Subcutaneous abdominal adipose tissue (tissue), 5 donors: ENCODE data around the gene LRRC10.
"Not testable (repeated sequence)": the region's sequence is repeated elsewhere in the genome, so short reads cannot be mapped to it uniquely, and the experiment has no call there.

ENCODE experiments used
- H3K27ac ChIP-seq: one replicate; pipeline ENCODE4 v1.7.0; 2013; ENCODE audit warnings: low read depth, mild to moderate bottlenecking, inconsistent platforms, low read length, moderate library complexity
- H3K27me3 ChIP-seq, 5 donors: one replicate each; pipeline ENCODE4 v1.7.0; 2013; ENCODE audit warnings: low read length in 5 of 5, inconsistent platforms in 1 of 5; ENCODE audit not compliant: control insufficient read depth in 5 of 5, insufficient read depth in 4 of 5
- H3K36me3 ChIP-seq, 5 donors: one replicate each; pipeline ENCODE4 v1.7.0; 2013; ENCODE audit warnings: low read length in 5 of 5; ENCODE audit not compliant: control insufficient read depth in 5 of 5, insufficient read depth in 5 of 5
- H3K4me1 ChIP-seq, 5 donors: one replicate each; pipeline ENCODE4 v1.7.0; 2013; ENCODE audit warnings: low read length in 5 of 5, mild to moderate bottlenecking in 3 of 5, moderate library complexity in 1 of 5; ENCODE audit not compliant: control insufficient read depth in 5 of 5, insufficient read depth in 5 of 5
- H3K4me3 ChIP-seq, 5 donors: one replicate each; pipeline ENCODE4 v1.7.0; 2013; ENCODE audit warnings: low read length in 5 of 5, low read depth in 1 of 5
- H3K9ac ChIP-seq, 5 donors: one replicate each; pipeline ENCODE4 v1.7.0; 2013; ENCODE audit warnings: low read length in 5 of 5, mild to moderate bottlenecking in 4 of 5, moderate library complexity in 3 of 5
- H3K9me3 ChIP-seq, 5 donors: one replicate each; pipeline ENCODE4 v1.7.0; 2013; ENCODE audit warnings: low read length in 5 of 5; ENCODE audit not compliant: control insufficient read depth in 5 of 5
- donor health status: healthy.
- donor health status: healthy.
- donor health status: healthy.
- donor health status: healthy.
- donor health status: healthy.

Gene LRRC10

DNA sequence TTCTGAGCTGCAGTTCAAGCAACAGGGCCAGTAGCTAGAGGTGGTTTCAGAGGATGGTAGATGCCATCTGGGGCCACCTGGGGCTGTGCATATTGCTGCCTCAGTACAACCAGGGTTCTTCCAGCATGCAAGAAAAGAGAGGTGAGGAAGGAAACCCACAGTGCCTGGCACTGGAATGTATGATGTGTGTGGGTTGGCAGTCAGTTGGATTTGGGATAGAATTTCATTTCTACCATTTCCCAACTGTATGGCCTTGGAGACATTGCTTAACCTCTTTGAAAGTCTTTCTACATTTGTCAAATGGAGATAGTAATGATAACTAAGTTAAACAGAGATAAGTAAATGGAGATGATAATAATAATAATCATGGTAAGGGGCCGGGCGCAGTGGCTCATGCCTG, 10.2 kb upstream of the LRRC10 start:
- no peaks in the 10 kb centered on the region for H3K9me3 ChIP-seq
- H3K27ac ChIP-seq, result no peak overlapping the region
- H3K4me3 ChIP-seq, result no peak overlapping the region
- H3K27me3 ChIP-seq, result peaks cover 0 to 2% (median 0%) of the 10 kb centered on the region in 5 donors
- H3K9ac ChIP-seq, result no peak overlapping the region
- H3K36me3 ChIP-seq, result no peaks in the 10 kb centered on the region
- H3K4me1 ChIP-seq, result no peaks in the 10 kb centered on the region

DNA sequence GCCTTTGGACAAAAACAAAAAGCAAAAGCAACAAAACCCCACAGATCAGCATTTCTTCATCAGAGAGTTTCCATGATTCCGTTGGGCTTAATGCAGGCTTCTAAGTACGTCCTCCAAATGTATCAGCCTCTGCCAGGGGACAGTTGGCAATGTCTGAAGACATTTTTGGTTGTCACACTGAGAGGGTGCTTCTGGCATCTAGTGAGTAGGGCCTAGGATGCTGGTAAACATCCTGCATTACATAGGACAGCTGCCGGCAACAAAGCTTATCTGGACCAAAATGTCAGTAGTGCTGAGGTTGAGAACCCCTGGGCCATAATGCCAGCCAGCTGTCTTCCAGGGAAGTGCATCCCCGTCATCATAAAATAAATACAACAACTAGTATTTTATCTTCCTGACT, 9.4 kb upstream of the LRRC10 start:
- H3K9ac ChIP-seq, result no peak overlapping the region
- H3K4me1 ChIP-seq, result no peaks in the 10 kb centered on the region
- H3K27ac ChIP-seq, result no peak overlapping the region
- H3K36me3 ChIP-seq, result no peaks in the 10 kb centered on the region
- no peak overlapping the region for H3K4me3 ChIP-seq
- H3K27me3 ChIP-seq, result peaks cover 0 to 2% (median 0%) of the 10 kb centered on the region in 5 donors
- no peaks in the 10 kb centered on the region for H3K9me3 ChIP-seq

DNA sequence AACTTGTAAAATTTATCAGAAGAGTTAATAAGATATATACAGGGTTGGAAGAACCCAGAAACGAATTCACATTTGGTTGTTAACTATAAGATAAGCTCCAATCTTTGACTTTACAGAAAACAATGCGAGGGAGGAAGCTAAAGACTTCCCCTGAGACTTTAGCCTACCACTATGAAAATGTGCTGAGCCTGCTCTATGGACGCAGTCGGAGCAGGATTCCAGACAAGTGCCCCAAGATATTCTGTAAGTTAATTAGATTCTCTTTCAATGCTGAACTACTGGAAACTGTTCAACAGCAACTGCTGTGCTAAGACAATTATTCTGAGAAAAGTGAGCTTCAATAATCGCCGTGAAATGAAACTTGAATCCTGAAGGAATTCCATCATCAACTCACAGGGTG, 8.3 kb upstream of the LRRC10 start:
- Histone ChIP-seq H3K27me3 (peaks cover 0 to 2% (median 0%) of the 10 kb centered on the region in 5 donors), H3K4me1 (no peaks in the 10 kb centered on the region), H3K9me3 (no peaks in the 10 kb centered on the region), H3K36me3 (no peaks in the 10 kb centered on the region), H3K9ac (no peak overlapping the region), H3K4me3 (no peak overlapping the region), H3K27ac (no peak overlapping the region)

DNA sequence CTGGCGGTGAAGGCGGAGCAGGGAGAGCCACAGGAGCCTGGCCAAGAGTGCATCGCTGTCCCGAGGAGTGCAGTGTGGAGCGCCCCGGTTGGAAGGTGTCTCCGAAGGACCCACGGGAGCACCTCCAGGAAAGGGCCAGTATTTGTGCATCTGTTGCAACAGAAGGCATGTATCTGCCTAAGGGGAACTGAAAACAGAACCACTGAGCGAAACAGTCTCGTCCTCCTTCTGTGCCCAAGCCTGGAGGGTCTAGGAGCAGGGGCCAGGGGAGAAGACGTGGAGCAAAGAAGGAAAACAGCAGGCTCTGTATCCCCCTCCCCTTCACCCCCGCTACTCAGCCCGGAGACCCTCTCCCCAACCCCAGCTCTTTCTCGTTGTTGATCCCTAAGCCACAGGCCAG, 5.3 kb upstream of the LRRC10 start:
- Histone ChIP-seq H3K27me3 (peaks cover 0 to 2% (median 0%) of the 10 kb centered on the region in 5 donors), H3K4me1 (no peaks in the 10 kb centered on the region), H3K9me3 (no peaks in the 10 kb centered on the region), H3K4me3 (no peak overlapping the region), H3K27ac (no peak overlapping the region), H3K36me3 (no peaks in the 10 kb centered on the region), H3K9ac (no peak overlapping the region)

DNA sequence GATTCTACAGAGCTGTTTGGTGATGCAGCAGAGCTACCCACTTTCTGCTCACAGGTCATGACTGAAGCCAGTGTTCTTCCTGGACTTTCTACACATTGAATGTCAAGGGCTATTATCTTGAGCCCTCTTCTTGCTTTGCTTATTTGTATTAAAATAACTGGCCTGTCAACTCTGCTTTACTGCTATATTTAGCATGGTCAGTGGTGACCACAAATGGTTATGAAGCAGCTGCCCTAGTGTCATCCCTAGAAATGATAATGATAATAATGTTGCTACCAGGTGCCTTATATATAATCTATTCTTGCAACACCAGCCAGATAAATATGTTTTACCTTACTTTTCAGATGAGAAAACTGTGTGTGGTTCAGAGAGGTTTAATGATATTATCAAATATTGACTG, 2.6 kb upstream of the LRRC10 start:
- H3K9ac ChIP-seq, result no peak overlapping the region
- H3K4me3 ChIP-seq, result no peak overlapping the region
- H3K9me3 ChIP-seq, result no peaks in the 10 kb centered on the region
- H3K27ac ChIP-seq, result no peak overlapping the region
- no peaks in the 10 kb centered on the region for H3K36me3 ChIP-seq
- H3K27me3 ChIP-seq, result peaks cover 0 to 3% (median 0%) of the 10 kb centered on the region in 5 donors
- H3K4me1 ChIP-seq, result no peaks in the 10 kb centered on the region

DNA sequence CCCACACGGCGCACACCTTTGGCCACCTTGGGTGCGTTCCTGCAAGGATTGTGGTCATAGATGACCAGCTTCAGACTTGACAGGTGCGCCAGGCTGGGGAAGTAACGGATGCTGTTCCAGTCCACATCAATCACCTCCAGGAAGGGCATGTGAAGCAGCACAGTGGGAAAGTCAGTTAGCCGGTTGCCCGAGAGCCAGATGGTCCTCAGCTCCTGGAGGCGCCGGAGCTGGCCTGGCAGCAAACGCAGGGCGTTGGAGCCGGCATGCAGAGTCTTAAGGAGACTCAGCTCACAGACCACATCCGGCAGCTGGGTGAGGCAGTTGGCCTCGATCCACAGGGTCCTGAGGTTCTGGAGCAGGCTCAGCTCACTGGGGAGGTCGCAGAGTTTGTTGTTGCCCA, 581 bp downstream of the LRRC10 start:
- H3K36me3 ChIP-seq, result no peaks in the 10 kb centered on the region
- no peak overlapping the region for H3K9ac ChIP-seq
- no peak overlapping the region for H3K27ac ChIP-seq
- peaks cover 0 to 3% (median 0%) of the 10 kb centered on the region in 5 donors for H3K27me3 ChIP-seq
- H3K4me1 ChIP-seq, result no peaks in the 10 kb centered on the region
- H3K4me3 ChIP-seq, result no peak overlapping the region
- H3K9me3 ChIP-seq, result no peaks in the 10 kb centered on the region

DNA sequence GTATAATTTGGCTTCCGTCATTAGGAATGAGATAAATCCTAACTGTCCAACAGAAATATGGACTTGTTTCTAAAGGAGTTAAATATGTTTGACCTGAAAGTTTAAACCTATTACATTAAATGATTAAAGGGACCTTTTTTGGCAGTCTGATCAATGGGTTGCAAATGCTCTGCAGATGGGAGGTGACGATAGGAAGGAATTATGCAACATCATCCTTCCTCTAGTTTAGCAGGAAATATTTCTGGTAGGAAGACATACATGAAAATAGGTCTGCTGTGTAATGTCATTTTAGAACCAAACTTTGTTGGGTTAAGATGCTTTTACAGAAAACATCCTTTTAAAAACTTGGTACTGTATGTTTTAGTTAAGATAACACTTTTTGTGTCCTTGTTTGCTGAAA, 2.6 kb downstream of the LRRC10 start:
- Histone ChIP-seq H3K27me3 (peaks cover 0 to 3% (median 0%) of the 10 kb centered on the region in 5 donors), H3K27ac (no peak overlapping the region), H3K4me3 (no peak overlapping the region)

DNA sequence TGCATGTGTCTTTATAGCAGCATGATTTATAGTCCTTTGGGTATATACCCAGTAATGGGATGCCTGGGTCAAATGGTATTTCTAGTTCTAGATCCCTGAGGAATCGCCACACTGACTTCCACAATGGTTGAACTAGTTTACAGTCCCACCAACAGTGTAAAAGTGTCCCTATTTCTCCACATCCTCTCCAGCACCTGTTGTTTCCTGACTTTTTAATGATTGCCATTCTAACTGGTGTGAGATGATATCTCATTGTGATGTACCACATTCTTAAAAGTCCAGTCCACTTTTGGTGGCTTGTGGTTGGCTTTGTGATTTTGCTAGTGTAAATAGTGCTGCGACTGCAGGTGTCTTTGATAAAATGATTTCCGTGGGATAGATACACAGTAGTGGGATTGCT, 6.4 kb downstream of the LRRC10 start:
- not testable (repeated sequence) for H3K4me1 ChIP-seq, H3K9ac ChIP-seq, H3K27ac ChIP-seq, H3K4me3 ChIP-seq, H3K9me3 ChIP-seq, H3K27me3 ChIP-seq
- H3K36me3 ChIP-seq, result peaks cover 29 to 43% (median 37%) of the 10 kb centered on the region in 5 donors

More for the DNA sequence above, 2.6 kb downstream of the LRRC10 start:
- Histone ChIP-seq H3K9ac (no peak overlapping the region), H3K4me1 (no peaks in the 10 kb centered on the region), H3K36me3 (peaks cover 4 to 5% (median 5%) of the 10 kb centered on the region in 5 donors), H3K9me3 (no peaks in the 10 kb centered on the region)

DNA sequence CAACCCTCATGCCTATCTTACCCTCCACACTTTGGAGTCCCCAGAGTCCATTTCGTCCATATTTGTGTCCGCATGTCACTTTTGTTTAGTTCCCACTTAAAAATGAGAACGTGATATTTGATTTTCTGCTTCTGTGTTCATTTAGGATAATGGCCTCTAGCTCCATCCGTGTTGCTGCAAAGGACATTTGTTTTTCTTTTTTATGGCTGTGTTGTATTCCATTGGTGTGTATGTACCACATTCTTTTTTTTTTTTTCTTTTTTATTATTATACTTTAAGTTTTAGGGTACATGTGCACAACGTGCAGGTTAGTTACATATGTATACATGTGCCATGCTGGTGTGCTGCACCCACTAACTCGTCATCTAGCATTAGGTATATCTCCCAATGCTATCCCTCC, 7.2 kb downstream of the LRRC10 start:
- H3K9ac ChIP-seq, H3K4me3 ChIP-seq, H3K4me1 ChIP-seq, H3K9me3 ChIP-seq, H3K27ac ChIP-seq, H3K27me3 ChIP-seq: not testable (repeated sequence)
- peaks cover 34 to 50% (median 43%) of the 10 kb centered on the region in 5 donors for H3K36me3 ChIP-seq

- Histone ChIP-seq H3K4me1 (no peaks in the 10 kb centered on the region), H3K9ac (no peak overlapping the region), H3K27me3 (no peaks in the 10 kb centered on the region), H3K4me3 (no peak overlapping the region), H3K36me3 (peaks cover 38 to 55% (median 49%) of the 10 kb centered on the region in 5 donors), H3K27ac (no peak overlapping the region), H3K9me3 (no peaks in the 10 kb centered on the region)
Observed at GRCh38 chr12:69602954-69603353, 7.8 kb downstream of the LRRC10 start.
